ENCODE data around the gene LRBA.

DNA sequence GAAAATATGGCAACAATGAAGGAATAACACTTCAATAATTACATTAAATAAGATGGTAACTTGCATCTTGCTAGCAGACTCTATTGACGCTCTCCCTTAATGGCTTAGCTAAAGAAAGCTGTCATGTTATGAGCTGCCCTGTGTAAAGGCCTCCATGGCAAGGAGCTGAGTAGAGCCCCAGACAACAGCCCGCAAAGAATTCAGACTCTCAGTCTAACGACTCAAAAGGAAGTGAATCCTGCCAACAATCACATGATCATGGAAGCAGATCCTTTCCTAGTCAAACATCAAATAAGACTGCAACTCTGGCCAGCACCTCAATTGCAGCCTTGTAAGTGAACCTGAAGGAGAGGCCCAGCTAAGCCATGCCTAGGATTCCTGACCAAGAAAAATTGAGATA lies 275.5 kb downstream of the LRBA start:
- TF ChIP-seq, protein P1, sequence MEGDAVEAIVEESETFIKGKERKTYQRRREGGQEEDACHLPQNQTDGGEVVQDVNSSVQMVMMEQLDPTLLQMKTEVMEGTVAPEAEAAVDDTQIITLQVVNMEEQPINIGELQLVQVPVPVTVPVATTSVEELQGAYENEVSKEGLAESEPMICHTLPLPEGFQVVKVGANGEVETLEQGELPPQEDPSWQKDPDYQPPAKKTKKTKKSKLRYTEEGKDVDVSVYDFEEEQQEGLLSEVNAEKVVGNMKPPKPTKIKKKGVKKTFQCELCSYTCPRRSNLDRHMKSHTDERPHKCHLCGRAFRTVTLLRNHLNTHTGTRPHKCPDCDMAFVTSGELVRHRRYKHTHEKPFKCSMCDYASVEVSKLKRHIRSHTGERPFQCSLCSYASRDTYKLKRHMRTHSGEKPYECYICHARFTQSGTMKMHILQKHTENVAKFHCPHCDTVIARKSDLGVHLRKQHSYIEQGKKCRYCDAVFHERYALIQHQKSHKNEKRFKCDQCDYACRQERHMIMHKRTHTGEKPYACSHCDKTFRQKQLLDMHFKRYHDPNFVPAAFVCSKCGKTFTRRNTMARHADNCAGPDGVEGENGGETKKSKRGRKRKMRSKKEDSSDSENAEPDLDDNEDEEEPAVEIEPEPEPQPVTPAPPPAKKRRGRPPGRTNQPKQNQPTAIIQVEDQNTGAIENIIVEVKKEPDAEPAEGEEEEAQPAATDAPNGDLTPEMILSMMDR (IDR thresholded peaks at IDR 0.05), result no peak
- no peak for TF ChIP-seq EP300 (IDR thresholded peaks at IDR 0.05)
- TF ChIP-seq POLR2AphosphoS5 (IDR thresholded peaks at IDR 0.05), result no peak
- no peak for TF ChIP-seq POLR2A (IDR thresholded peaks at IDR 0.05)

All from stomach (tissue), 4 donors.